ENCODE data around the gene MYRIP. TPM values are rescaled to one million over a fixed set of nuclear protein-coding genes. Genes with fewer than 3 reads are reported as not detected.

MYRIP gene
- total RNA-seq, 1 experiment from 2014 or later, result 1.6 TPM

- DNase-seq (ENCODE audit: low spot score) (peak; percentile 98), ATAC-seq (peak; percentile 95)
- Mint-ChIP-seq H3K4me1 (peaks cover 18% of the 10 kb centered on the region), H3K27ac (peak within 1 kb of the TSS; percentile 97), H3K4me3 (peak within 1 kb of the TSS; percentile 97), H3K9me3 (no peaks in the 10 kb centered on the region), H3K36me3 (peaks cover 33% of the 10 kb centered on the region), H3K27me3 (ENCODE audit: low read depth) (no peaks in the 10 kb centered on the region)
- ChIA-PET CTCF (interaction anchor here (0.6 to 2.0 kb wide), 44 partner anchors 8 to 862 kb away, joined by 3 to 49 read pairs (median 4); partner anchors contain the start of genes RPL14, ZNF619 and ZNF620), POLR2A (interaction anchor here (0.6 to 1.9 kb wide), 7 partner anchors 19 to 144 kb away, joined by 3 to 6 read pairs (median 3); no protein-coding TSS in a partner anchor)
- no peak for TF ChIP-seq MYBL2 (CRISPR knock-in tag; IDR thresholded peaks at IDR 0.05)
- no peak for TF ChIP-seq CBFB (CRISPR knock-in tag; IDR thresholded peaks at IDR 0.05; ENCODE audit: low read depth)
- TF ChIP-seq E2F5 (CRISPR knock-in tag; IDR thresholded peaks at IDR 0.05), result peak; percentile 75; the same call in 1 of the 2 replicates
- TF ChIP-seq ZBTB43 (CRISPR knock-in tag; IDR thresholded peaks at IDR 0.05), result no peak
- no peak for TF ChIP-seq ZNF138 (CRISPR knock-in tag; conservative IDR thresholded peaks at IDR 0.05)
- TF ChIP-seq CREB1 (CRISPR knock-in tag; IDR thresholded peaks at IDR 0.05), result no peak
- no peak for TF ChIP-seq NFE2L1 (CRISPR knock-in tag; IDR thresholded peaks at IDR 0.05)
- TF ChIP-seq CTCF (IDR thresholded peaks at IDR 0.05), result peak; percentile 66; the same call in 1 of the 2 replicates
- TF ChIP-seq HMGXB4 (CRISPR knock-in tag; IDR thresholded peaks at IDR 0.05), result no peak; the same call in 1 of the 2 replicates
- TF ChIP-seq RORB (CRISPR knock-in tag; IDR thresholded peaks at IDR 0.05), result no peak
- TF ChIP-seq CDX4 (CRISPR knock-in tag; IDR thresholded peaks at IDR 0.05; ENCODE audit: borderline replicate concordance), result no peak
- peak; percentile 98 for TF ChIP-seq USF1 (CRISPR knock-in tag; IDR thresholded peaks at IDR 0.05)
- no peak for TF ChIP-seq NR1H2 (CRISPR knock-in tag; IDR thresholded peaks at IDR 0.05)
- TF ChIP-seq CREM (CRISPR knock-in tag; IDR thresholded peaks at IDR 0.05), result no peak; the same call in 1 of the 2 replicates
- no peak for TF ChIP-seq ZNF121 (CRISPR knock-in tag; IDR thresholded peaks at IDR 0.05)
- TF ChIP-seq NR3C1 (CRISPR knock-in tag; conservative IDR thresholded peaks at IDR 0.05; ENCODE audit: low read depth), result no peak
- no peak; the same call in 1 of the 2 replicates for TF ChIP-seq FOXP1 (CRISPR knock-in tag; IDR thresholded peaks at IDR 0.05; ENCODE audit: borderline replicate concordance)
- 0 out of 2 replicates have a peak, but pooled peaks have one; percentile 19 for TF ChIP-seq FOXK1 (CRISPR knock-in tag; IDR thresholded peaks at IDR 0.05)
- peak; percentile 64 for TF ChIP-seq SP1 (CRISPR knock-in tag; conservative IDR thresholded peaks at IDR 0.05)
- 0 out of 2 replicates have a peak, but pooled peaks have one; percentile 28 for TF ChIP-seq ZNF232 (CRISPR knock-in tag; IDR thresholded peaks at IDR 0.05)
- TF ChIP-seq MXD4 (CRISPR knock-in tag; IDR thresholded peaks at IDR 0.05; ENCODE audit: borderline replicate concordance), result no peak
- no peak for TF ChIP-seq AR (CRISPR knock-in tag; IDR thresholded peaks at IDR 0.05)
- no peak for TF ChIP-seq PRDM15 (CRISPR knock-in tag; IDR thresholded peaks at IDR 0.05)
- no peak for TF ChIP-seq TP53 (CRISPR knock-in tag; IDR thresholded peaks at IDR 0.05)
Measured at GRCh38 chr3:40309418-40309924, 500.1 kb downstream of the MYRIP start, which contains the start of gene EIF1B. EIF1B (plus strand) TSS chr3:40309707; CDS start chr3:40309942, 235 bp downstream.
